ENCODE data around the gene UNKL. TPM values are rescaled to one million over a fixed set of nuclear protein-coding genes. Genes with fewer than 3 reads are reported as not detected.

UNKL gene
- total RNA-seq, 1 donor from 2014 or later, result 13.4 TPM

GRCh38 chr16:1429012-1429411 is 14.5 kb upstream of the UNKL start:
- no peaks in the 10 kb centered on the region for H3K27me3 ChIP-seq (ENCODE audit: low read depth)
- H3K27ac ChIP-seq (replicated peaks), result no peak overlapping the region
- H3K36me3 ChIP-seq, result no peaks in the 10 kb centered on the region
- intact Hi-C loops (cut with micrococcal nuclease), result no loop called here
- no peaks in the 10 kb centered on the region for H3K9me3 ChIP-seq (replicated peaks)
- H3K4me3 ChIP-seq, result no peak overlapping the region
- H3K4me1 ChIP-seq, result peaks cover 11% of the 10 kb centered on the region
- TF ChIP-seq CTCF (IDR thresholded peaks at IDR 0.05; ENCODE audit: borderline replicate concordance), result no peak
- no peak for DNase-seq

GRCh38 chr16:1428511-1428910 is 14.0 kb upstream of the UNKL start:
- intact Hi-C loops (cut with micrococcal nuclease), result no loop called here
- Histone ChIP-seq H3K4me3 (peak overlapping the region; percentile 24), H3K4me1 (peaks cover 11% of the 10 kb centered on the region), H3K27ac (replicated peaks) (no peak overlapping the region), H3K36me3 (no peaks in the 10 kb centered on the region), H3K9me3 (replicated peaks) (no peaks in the 10 kb centered on the region), H3K27me3 (ENCODE audit: low read depth) (no peaks in the 10 kb centered on the region)
- peak; percentile 50 for TF ChIP-seq CTCF (IDR thresholded peaks at IDR 0.05; ENCODE audit: borderline replicate concordance)
- DNase-seq, result no peak

- Histone ChIP-seq H3K27me3 (ENCODE audit: low read depth) (no peaks in the 10 kb centered on the region), H3K4me3 (peak overlapping the region; percentile 24), H3K4me1 (peaks cover 11% of the 10 kb centered on the region), H3K9me3 (replicated peaks) (no peaks in the 10 kb centered on the region), H3K36me3 (no peaks in the 10 kb centered on the region), H3K27ac (replicated peaks) (no peak overlapping the region)
- TF ChIP-seq CTCF (IDR thresholded peaks at IDR 0.05; ENCODE audit: borderline replicate concordance), result no peak
- intact Hi-C loops (cut with micrococcal nuclease), result no loop called here
- DNase-seq, result no peak
Measured at GRCh38 chr16:1427473-1428461, 13.3 kb upstream of the UNKL start.

- Histone ChIP-seq H3K27me3 (ENCODE audit: low read depth) (no peaks in the 10 kb centered on the region), H3K27ac (replicated peaks) (no peak overlapping the region), H3K4me3 (no peak overlapping the region), H3K4me1 (peaks cover 10% of the 10 kb centered on the region), H3K9me3 (replicated peaks) (no peaks in the 10 kb centered on the region), H3K36me3 (no peaks in the 10 kb centered on the region)
- DNase-seq, result no peak
- intact Hi-C loops (cut with micrococcal nuclease), result no loop called here
- TF ChIP-seq CTCF (IDR thresholded peaks at IDR 0.05; ENCODE audit: borderline replicate concordance), result no peak
Measured at GRCh38 chr16:1426734-1427471, 12.4 kb upstream of the UNKL start.

DNA sequence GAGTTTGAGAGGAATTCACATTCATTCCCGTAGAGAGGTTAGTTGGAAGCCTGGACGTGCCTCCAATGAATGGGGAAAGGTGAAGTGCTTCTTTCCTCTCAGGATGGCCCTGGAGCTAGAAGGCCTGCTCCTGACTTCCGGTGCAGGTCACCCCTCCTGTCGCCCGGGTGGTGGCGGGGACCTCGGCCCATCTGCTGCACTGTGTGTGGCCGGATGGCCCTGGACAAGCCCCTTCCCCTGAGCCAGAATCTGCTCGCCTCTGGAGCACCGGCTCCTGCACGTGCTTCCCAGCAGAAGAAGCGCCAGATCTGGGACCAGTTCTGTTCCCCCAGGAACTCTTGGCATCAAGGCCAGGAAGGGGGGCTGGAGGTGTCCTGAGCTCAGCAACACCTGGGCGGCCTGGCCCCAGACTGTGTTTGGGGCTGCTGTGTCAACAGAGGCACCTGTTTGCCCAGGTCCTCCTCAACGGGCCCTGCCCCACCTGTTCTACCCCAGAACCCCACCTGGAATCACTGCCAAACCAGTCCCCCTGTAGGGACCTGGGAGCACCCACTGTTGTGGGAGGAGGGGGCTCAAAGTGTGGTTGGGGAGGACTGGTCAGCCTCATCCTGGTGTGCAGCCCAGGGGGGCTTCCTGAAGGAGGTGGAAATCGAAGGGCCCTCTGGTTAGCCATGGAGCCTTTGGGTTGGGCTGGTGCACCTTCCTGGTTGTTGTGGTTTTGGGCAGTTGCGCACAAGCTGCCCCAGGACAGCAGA is 11.3 kb upstream of the UNKL start:
- Histone ChIP-seq H3K27me3 (ENCODE audit: low read depth) (no peaks in the 10 kb centered on the region), H3K9me3 (replicated peaks) (no peaks in the 10 kb centered on the region), H3K4me1 (peaks cover 16% of the 10 kb centered on the region), H3K4me3 (no peak overlapping the region), H3K27ac (replicated peaks) (no peak overlapping the region), H3K36me3 (no peaks in the 10 kb centered on the region)
- intact Hi-C loops (cut with micrococcal nuclease), result no loop called here
- no peak for DNase-seq
- no peak for TF ChIP-seq CTCF (IDR thresholded peaks at IDR 0.05; ENCODE audit: borderline replicate concordance)

All from left ventricle myocardium inferior (tissue), 1 donor.